IPS-15b (cell line): Measurements from ENCODE around the gene CFAP92.

ENCODE experiments used
- H3K27me3 ChIP-seq: one replicate; pipeline ENCODE4 v1.6.1; 2013; ENCODE audit warnings: low read length; ENCODE audit not compliant: control insufficient read depth, insufficient read depth
- H3K36me3 ChIP-seq: one replicate; pipeline ENCODE4 v1.6.1; 2013; ENCODE audit warnings: low read length; ENCODE audit not compliant: control insufficient read depth, insufficient read depth
- H3K4me1 ChIP-seq: one replicate; pipeline ENCODE4 v1.6.1; 2013; ENCODE audit warnings: mild to moderate bottlenecking, low read length; ENCODE audit not compliant: control insufficient read depth, insufficient read depth
- H3K4me3 ChIP-seq: one replicate; pipeline ENCODE4 v1.5.1; 2013; ENCODE audit warnings: low read depth, low read length
- H3K9ac ChIP-seq: one replicate; pipeline ENCODE4 v1.6.1; 2013; ENCODE audit warnings: low read depth, mild to moderate bottlenecking, low read length
- H3K9me3 ChIP-seq: one replicate; pipeline ENCODE4 v1.6.1; 2013; ENCODE audit warnings: mild to moderate bottlenecking, low read length; ENCODE audit not compliant: control insufficient read depth, insufficient read depth

The CFAP92 gene

DNA sequence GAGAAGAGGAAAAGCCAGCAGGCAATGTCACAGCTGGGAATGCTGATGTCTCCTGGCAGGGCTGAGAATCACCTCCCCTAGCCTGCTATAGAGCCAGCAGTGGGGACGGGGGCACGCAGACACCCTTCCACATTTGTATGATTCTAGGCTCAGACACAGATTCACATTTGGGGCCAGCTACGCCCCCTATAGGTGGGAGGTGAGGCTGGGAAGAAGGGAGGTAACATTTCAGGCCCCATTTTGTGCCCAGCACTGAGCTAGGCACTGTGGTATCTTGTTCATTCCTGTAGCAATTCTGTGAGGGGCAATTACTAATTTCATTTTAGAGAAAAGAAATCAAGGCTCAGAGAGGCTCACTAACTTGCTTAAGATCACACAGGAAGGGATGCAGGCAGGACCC, 130.3 kb downstream of the CFAP92 start:
- no peaks in the 10 kb centered on the region for H3K36me3 ChIP-seq
- H3K4me3 ChIP-seq: no peak overlapping the region
- peaks cover 3% of the 10 kb centered on the region for H3K4me1 ChIP-seq
- H3K27me3 ChIP-seq: no peaks in the 10 kb centered on the region
- no peak overlapping the region for H3K9ac ChIP-seq
- peaks cover 15% of the 10 kb centered on the region for H3K9me3 ChIP-seq

GRCh38 chr3:128861491-128861890, 132.4 kb downstream of the CFAP92 start:
- H3K4me1 ChIP-seq: peaks cover 3% of the 10 kb centered on the region
- H3K4me3 ChIP-seq: no peak overlapping the region
- H3K27me3 ChIP-seq: no peaks in the 10 kb centered on the region
- H3K36me3 ChIP-seq: no peaks in the 10 kb centered on the region
- no peak overlapping the region for H3K9ac ChIP-seq
- H3K9me3 ChIP-seq: peaks cover 17% of the 10 kb centered on the region
